ENCODE measurements around the gene LAMB2.

GRCh38 chr3:49122451-49122850 is 10.4 kb downstream of the LAMB2 start:
- TF ChIP-seq CTCF (IDR thresholded peaks at IDR 0.05; ENCODE audit: low read depth, low read length) (no peak), EZH2phosphoT487 (IDR thresholded peaks at IDR 0.05; ENCODE audit: low read depth) (no peak)

Measured in OCI-LY3 (cell line).